K562 (cell line): ENCODE data around the gene TERB1.

Experiments
- ATF4 ChIP-seq: fragments of 450-650 bp; formaldehyde crosslinking; IDR thresholded peaks from 2 replicates; pipeline ENCODE4 v1.4.0; 2022; ENCODE audit warnings: mild to moderate bottlenecking, moderate library complexity
- CBX8 ChIP-seq: fragments of 200-600 bp; sonication (generic); IDR thresholded peaks from 2 replicates; pipeline ENCODE4 v1.6.1; 2012; ENCODE audit warnings: borderline replicate concordance, mixed run types, low read depth, mild to moderate bottlenecking, moderate library complexity, mixed read lengths, low read length, control low read depth, inconsistent platforms; ENCODE audit not compliant: poor library complexity, severe bottlenecking; ENCODE audit errors: extremely low read depth
- CREM ChIP-seq: IDR thresholded peaks from 2 replicates; pipeline ENCODE4 v1.6.1; 2014; ENCODE audit warnings: antibody characterized with exemption, low read depth
- HMG20B ChIP-seq: fragments of 250-450 bp; sonication (Bioruptor Pico); IDR thresholded peaks from 2 replicates; pipeline ENCODE4 v1.5.0; 2021; ENCODE audit warnings: mild to moderate bottlenecking
- MTA3 ChIP-seq: fragments of 450-650 bp; formaldehyde crosslinking; IDR thresholded peaks from 2 replicates; pipeline ENCODE4 v1.6.1; 2017; ENCODE audit warnings: mild to moderate bottlenecking, borderline replicate concordance
- POLR2A ChIP-seq: fragments of 450-650 bp; conservative IDR thresholded peaks from 2 replicates; pipeline ENCODE4 v1.6.1; 2016
- SMAD3 ChIP-seq: fragments of 450-650 bp; formaldehyde crosslinking; conservative IDR thresholded peaks from 2 replicates; pipeline ENCODE4 v1.4.0; 2020; ENCODE audit warnings: mild to moderate bottlenecking
- SP1 ChIP-seq: sonication (generic); formaldehyde crosslinking; IDR thresholded peaks from 2 replicates; pipeline ENCODE4 v1.8.1; 2022; ENCODE audit warnings: mild to moderate bottlenecking, missing genetic modification reagents
- SP2 ChIP-seq: IDR thresholded peaks from 2 replicates; pipeline ENCODE4 v1.6.1; 2011; ENCODE audit warnings: mild to moderate bottlenecking, low read depth, low read length, moderate library complexity; ENCODE audit not compliant: poor library complexity, severe bottlenecking; ENCODE audit errors: extremely low read depth
- USF1 ChIP-seq: sonication (generic); formaldehyde crosslinking; IDR thresholded peaks from 2 replicates; pipeline ENCODE4 v1.9.0; 2022; ENCODE audit warnings: mild to moderate bottlenecking, missing genetic modification reagents
- TF ChIP-seq, protein P1 (sequence below): sonication (generic); formaldehyde crosslinking; IDR thresholded peaks from 2 replicates; pipeline ENCODE4 v1.8.1; 2022; ENCODE audit warnings: missing genetic modification reagents
- TF ChIP-seq, protein P2 (sequence below): sonication (generic); formaldehyde crosslinking; IDR thresholded peaks from 2 replicates; pipeline ENCODE4 v1.8.0; 2022; ENCODE audit warnings: missing genetic modification reagents, mild to moderate bottlenecking, moderate library complexity, borderline replicate concordance

GRCh38 chr16:66754211-66754610 is 47.2 kb downstream of the TERB1 start:
- TF ChIP-seq CREM (no peak), HMG20B (CRISPR knock-in tag) (no peak), SP2 (no peak), USF1 (CRISPR knock-in tag) (no peak), MTA3 (no peak), CBX8 (no peak), SMAD3 (no peak), POLR2A (no peak), ATF4 (CRISPR knock-in tag) (no peak), SP1 (no peak)
- TF ChIP-seq, protein P1, sequence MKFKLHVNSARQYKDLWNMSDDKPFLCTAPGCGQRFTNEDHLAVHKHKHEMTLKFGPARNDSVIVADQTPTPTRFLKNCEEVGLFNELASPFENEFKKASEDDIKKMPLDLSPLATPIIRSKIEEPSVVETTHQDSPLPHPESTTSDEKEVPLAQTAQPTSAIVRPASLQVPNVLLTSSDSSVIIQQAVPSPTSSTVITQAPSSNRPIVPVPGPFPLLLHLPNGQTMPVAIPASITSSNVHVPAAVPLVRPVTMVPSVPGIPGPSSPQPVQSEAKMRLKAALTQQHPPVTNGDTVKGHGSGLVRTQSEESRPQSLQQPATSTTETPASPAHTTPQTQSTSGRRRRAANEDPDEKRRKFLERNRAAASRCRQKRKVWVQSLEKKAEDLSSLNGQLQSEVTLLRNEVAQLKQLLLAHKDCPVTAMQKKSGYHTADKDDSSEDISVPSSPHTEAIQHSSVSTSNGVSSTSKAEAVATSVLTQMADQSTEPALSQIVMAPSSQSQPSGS = no peak
- TF ChIP-seq, protein P2, sequence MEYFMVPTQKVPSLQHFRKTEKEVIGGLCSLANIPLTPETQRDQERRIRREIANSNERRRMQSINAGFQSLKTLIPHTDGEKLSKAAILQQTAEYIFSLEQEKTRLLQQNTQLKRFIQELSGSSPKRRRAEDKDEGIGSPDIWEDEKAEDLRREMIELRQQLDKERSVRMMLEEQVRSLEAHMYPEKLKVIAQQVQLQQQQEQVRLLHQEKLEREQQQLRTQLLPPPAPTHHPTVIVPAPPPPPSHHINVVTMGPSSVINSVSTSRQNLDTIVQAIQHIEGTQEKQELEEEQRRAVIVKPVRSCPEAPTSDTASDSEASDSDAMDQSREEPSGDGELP (CRISPR knock-in tag) = no peak
